Caco-2 (cell line): ENCODE measurements around the gene MAGI1. TPM values are rescaled to one million over a fixed set of nuclear protein-coding genes. Genes with fewer than 3 reads are reported as not detected.
"Not testable (repeated sequence)": the region's sequence is repeated elsewhere in the genome, so short reads cannot be mapped to it uniquely, and the experiment has no call there.

Experiments used
- BruUV-seq: library from RNA; stranded (reverse); fragments of 400-500 nt; replicated peaks from 2 replicates; lab custom pipeline; 2021; lab: Mats Ljungman, UMichigan
- CTCF ChIA-PET: fragments of 300-600 bp; sonication (Branson Sonifier 250); formaldehyde crosslinking; loops from one replicate; lab custom pipeline; 2022; ENCODE audit warnings: antibody characterized with exemption; lab: Charles Lee
- POLR2A ChIA-PET: fragments of 300-600 bp; sonication (Branson Sonifier 250); formaldehyde crosslinking; loops from one replicate; lab custom pipeline; 2022; ENCODE audit warnings: antibody characterized with exemption; lab: Charles Lee
- DNase-seq, 2 experiments: peaks; one replicate each; pipeline versions ENCODE4 v3.0.0 to v3.0.0-alpha.2; 2020 to 2022
- H3K27me3 ChIP-seq: replicated peaks from 2 replicates; pipeline ENCODE4 v1.6.0; 2011; ENCODE audit warnings: low read length; ENCODE audit not compliant: control insufficient read depth, insufficient read depth
- H3K36me3 ChIP-seq: 2 replicates; pipeline ENCODE4 v1.5.1; 2011; ENCODE audit warnings: low read length; ENCODE audit not compliant: control insufficient read depth, insufficient read depth
- H3K4me1 ChIP-seq: fragments of 250-450 bp; sonication (Bioruptor Pico); 2 replicates; pipeline ENCODE4 v1.5.1; 2020; ENCODE audit warnings: mild to moderate bottlenecking
- H3K4me3 ChIP-seq: 2 replicates; pipeline ENCODE4 v1.5.1; 2011; ENCODE audit warnings: low read depth, mild to moderate bottlenecking, control low read depth, low read length
- H3K9me3 ChIP-seq: fragments of 250-450 bp; sonication (Bioruptor Pico); 2 replicates; pipeline ENCODE4 v1.5.1; 2020; ENCODE audit warnings: mild to moderate bottlenecking, moderate library complexity
- H3K27ac Mint-ChIP-seq: one replicate; pipeline ENCODE4 v1.8.0; 2022; ENCODE audit warnings: mixed read lengths; ENCODE audit not compliant: unreplicated experiment
- H3K27me3 Mint-ChIP-seq: one replicate; pipeline ENCODE4 v1.8.0; 2022; ENCODE audit warnings: mixed read lengths; ENCODE audit not compliant: insufficient read depth, unreplicated experiment
- H3K36me3 Mint-ChIP-seq: one replicate; pipeline ENCODE4 v1.8.0; 2022; ENCODE audit warnings: mild to moderate bottlenecking, mixed read lengths; ENCODE audit not compliant: insufficient read depth, unreplicated experiment
- H3K4me1 Mint-ChIP-seq: one replicate; pipeline ENCODE4 v1.8.0; 2022; ENCODE audit warnings: low read depth, mixed read lengths; ENCODE audit not compliant: unreplicated experiment
- H3K4me3 Mint-ChIP-seq: one replicate; pipeline ENCODE4 v1.8.0; 2022; ENCODE audit warnings: mild to moderate bottlenecking, moderate library complexity, mixed read lengths; ENCODE audit not compliant: unreplicated experiment
- H3K9me3 Mint-ChIP-seq: one replicate; pipeline ENCODE4 v1.8.0; 2022; ENCODE audit warnings: mixed read lengths; ENCODE audit not compliant: unreplicated experiment
- intact Hi-C: fragments of 100-400 bp; cut with micrococcal nuclease; formaldehyde crosslinking; loops from one replicate; pipeline ENCODE4 v1.10.0; 2022; ENCODE audit not compliant: unreplicated experiment
- total RNA-seq: library from RNA; stranded (reverse); gene quantifications from 2 replicates; pipeline ENCODE4 v1.2.3, GENCODE V29; 2022
- TF ChIP-seq, protein P1 (sequence below), 2 experiments: fragments of 200-600 bp in 1 of 2; IDR thresholded peaks; 1 replicate in 1 of 2; 2 replicates in 1 of 2; pipeline versions ENCODE4 v1.5.1 to v1.8.0; 2011 to 2022; ENCODE audit warnings: antibody characterized with exemption in 1 of 2, control low read depth in 1 of 2, inconsistent platforms in 1 of 2, low read depth in 1 of 2, low read length in 1 of 2, mild to moderate bottlenecking in 1 of 2, moderate library complexity in 1 of 2; ENCODE audit not compliant: insufficient read depth in 1 of 2, severe bottlenecking in 1 of 2, unreplicated experiment in 1 of 2

MAGI1 gene
- total RNA-seq, 1 experiment from 2014 or later = 64.9 TPM

DNA sequence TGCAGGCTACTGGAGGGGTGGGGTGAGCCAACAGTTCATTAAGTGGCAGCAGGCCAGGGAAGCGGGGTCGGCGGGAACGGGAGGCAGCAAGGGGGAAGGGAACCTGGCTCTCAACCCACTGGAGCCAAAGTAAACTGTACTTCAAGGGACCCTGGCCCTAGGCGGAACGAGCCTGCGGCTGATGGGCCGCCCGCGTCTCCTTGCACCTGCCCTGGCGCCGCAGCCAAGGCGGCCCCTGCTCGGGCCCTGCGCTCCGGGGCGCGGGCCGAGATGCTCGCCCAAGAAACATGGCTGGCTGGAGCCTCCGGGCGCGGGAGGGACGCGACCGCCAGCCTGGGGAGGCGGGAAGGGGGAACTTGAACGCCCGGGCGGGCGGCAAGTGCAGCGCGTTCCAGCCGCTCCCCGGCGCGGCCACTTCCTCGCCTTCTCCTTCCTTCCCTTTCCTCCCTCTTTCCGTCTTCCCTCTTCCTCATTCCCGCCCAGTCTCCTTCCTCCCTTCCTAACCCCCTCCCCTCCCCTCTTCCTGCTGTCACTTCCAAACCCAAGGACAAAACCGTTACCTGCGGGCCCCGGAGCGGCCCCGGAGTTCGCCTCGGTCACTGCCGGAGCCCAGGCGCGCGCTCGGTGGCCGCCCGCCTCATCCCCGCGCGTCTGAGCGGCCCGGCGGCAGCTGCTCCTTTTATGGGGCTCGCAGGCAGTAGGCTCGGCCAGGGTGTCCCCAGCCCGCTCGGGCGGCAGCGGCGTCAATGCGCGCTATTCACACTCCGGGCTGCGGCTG, 489.7 kb downstream of the MAGI1 start:
- CTCF ChIA-PET = no interaction called here
- Mint-ChIP-seq H3K4me3 (no peak overlapping the region), H3K27me3 (no peaks in the 10 kb centered on the region), H3K4me1 (peaks cover 10% of the 10 kb centered on the region), H3K36me3 (peaks cover 5% of the 10 kb centered on the region), H3K9me3 (no peaks in the 10 kb centered on the region), H3K27ac (no peak overlapping the region)
- no peaks in the 10 kb centered on the region for H3K36me3 ChIP-seq
- no peak overlapping the region for H3K4me3 ChIP-seq
- no TSS peak for BruUV-seq
- DNase-seq = no peak
- H3K9me3 ChIP-seq = no peaks in the 10 kb centered on the region
- POLR2A ChIA-PET = no interaction called here
- TF ChIP-seq, protein P1, sequence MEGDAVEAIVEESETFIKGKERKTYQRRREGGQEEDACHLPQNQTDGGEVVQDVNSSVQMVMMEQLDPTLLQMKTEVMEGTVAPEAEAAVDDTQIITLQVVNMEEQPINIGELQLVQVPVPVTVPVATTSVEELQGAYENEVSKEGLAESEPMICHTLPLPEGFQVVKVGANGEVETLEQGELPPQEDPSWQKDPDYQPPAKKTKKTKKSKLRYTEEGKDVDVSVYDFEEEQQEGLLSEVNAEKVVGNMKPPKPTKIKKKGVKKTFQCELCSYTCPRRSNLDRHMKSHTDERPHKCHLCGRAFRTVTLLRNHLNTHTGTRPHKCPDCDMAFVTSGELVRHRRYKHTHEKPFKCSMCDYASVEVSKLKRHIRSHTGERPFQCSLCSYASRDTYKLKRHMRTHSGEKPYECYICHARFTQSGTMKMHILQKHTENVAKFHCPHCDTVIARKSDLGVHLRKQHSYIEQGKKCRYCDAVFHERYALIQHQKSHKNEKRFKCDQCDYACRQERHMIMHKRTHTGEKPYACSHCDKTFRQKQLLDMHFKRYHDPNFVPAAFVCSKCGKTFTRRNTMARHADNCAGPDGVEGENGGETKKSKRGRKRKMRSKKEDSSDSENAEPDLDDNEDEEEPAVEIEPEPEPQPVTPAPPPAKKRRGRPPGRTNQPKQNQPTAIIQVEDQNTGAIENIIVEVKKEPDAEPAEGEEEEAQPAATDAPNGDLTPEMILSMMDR (IDR thresholded peaks at IDR 0.05; ENCODE audit: insufficient read depth in 1 of 2, low read depth in 1 of 2, low read length in 1 of 2, severe bottlenecking in 1 of 2, unreplicated experiment in 1 of 2) = no peak
- H3K4me1 ChIP-seq = peaks cover 28% of the 10 kb centered on the region
- intact Hi-C loops = no loop called here
- no peaks in the 10 kb centered on the region for H3K27me3 ChIP-seq

DNA sequence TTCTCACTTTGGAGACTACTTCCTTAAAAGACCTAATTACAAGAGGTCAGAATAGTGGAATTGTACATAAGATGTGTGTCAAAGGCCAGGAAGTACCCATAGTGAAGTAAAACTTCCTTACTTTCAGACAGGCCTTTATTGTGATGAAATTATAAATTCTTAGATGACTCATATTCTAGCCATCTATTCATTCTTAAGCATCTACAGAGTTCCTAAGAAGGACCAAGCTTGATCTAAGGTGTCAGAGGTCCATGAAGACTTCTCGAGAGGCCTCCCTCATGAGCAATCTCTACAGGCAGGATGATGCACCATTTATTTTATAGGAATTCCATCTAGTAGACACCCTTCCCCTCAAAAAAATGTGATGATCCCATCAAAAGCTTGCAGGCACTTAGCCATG, 493.3 kb downstream of the MAGI1 start:
- no TSS peak for BruUV-seq
- Histone ChIP-seq H3K4me3 (no peak overlapping the region), H3K9me3 (no peaks in the 10 kb centered on the region), H3K27me3 (no peaks in the 10 kb centered on the region), H3K36me3 (no peaks in the 10 kb centered on the region), H3K4me1 (peaks cover 8% of the 10 kb centered on the region; the same call in 1 of the 2 replicates)
- POLR2A ChIA-PET = no interaction called here
- H3K27ac Mint-ChIP-seq = no peak overlapping the region
- H3K36me3 Mint-ChIP-seq = no peaks in the 10 kb centered on the region
- TF ChIP-seq, protein P1 (IDR thresholded peaks at IDR 0.05; ENCODE audit: insufficient read depth in 1 of 2, low read depth in 1 of 2, low read length in 1 of 2, severe bottlenecking in 1 of 2, unreplicated experiment in 1 of 2) = no peak
- no peaks in the 10 kb centered on the region for H3K4me1 Mint-ChIP-seq
- intact Hi-C loops = no loop called here
- no peak for DNase-seq
- no peaks in the 10 kb centered on the region for H3K27me3 Mint-ChIP-seq
- CTCF ChIA-PET = no interaction called here
- H3K9me3 Mint-ChIP-seq = no peaks in the 10 kb centered on the region
- H3K4me3 Mint-ChIP-seq = no peak overlapping the region

DNA sequence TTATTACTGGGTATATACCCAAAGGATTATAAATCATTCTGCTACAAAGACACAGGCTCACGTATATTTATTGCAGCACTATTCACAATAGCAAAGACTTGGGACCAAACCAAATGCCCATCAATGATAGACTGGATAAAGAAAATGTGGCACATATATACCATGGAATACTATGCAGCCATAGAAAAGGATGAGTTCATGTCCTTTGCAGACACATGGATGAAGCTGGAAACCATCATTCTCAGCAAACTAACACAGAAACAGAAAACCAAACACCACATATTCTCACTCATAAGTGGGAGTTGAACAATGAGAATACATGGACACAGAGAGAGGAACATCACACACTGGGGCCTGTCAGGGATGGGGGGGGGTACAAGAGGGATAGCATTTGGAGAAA, 495.3 kb downstream of the MAGI1 start:
- H3K27ac Mint-ChIP-seq, H3K9me3 ChIP-seq, H3K36me3 ChIP-seq, intact Hi-C loops, H3K27me3 Mint-ChIP-seq, H3K9me3 Mint-ChIP-seq, H3K27me3 ChIP-seq, H3K4me3 Mint-ChIP-seq, H3K4me1 Mint-ChIP-seq, BruUV-seq, POLR2A ChIA-PET, H3K36me3 Mint-ChIP-seq, H3K4me3 ChIP-seq, CTCF ChIA-PET, DNase-seq, H3K4me1 ChIP-seq: not testable (repeated sequence)
